ENCODE data around the gene HCFC2. TPM values are rescaled to one million over a fixed set of nuclear protein-coding genes. Genes with fewer than 3 reads are reported as not detected.

The HCFC2 gene
- total RNA-seq, 1 donor from 2014 or later, result 18.5 TPM

- no peak for TF ChIP-seq CTCF (IDR thresholded peaks at IDR 0.05)
- Histone ChIP-seq H3K36me3 (peaks cover 91% of the 10 kb centered on the region), H3K4me1 (no peaks in the 10 kb centered on the region)
Observed at GRCh38 chr12:104121001-104121400, 56.7 kb downstream of the HCFC2 start.

GRCh38 chr12:104122298-104122697, 58.0 kb downstream of the HCFC2 start:
- Histone ChIP-seq H3K27ac (no peak overlapping the region), H3K9me3 (no peaks in the 10 kb centered on the region), H3K36me3 (peaks cover 99% of the 10 kb centered on the region), H3K4me3 (no peak overlapping the region), H3K27me3 (ENCODE audit: low read depth) (no peaks in the 10 kb centered on the region), H3K4me1 (no peaks in the 10 kb centered on the region)
- intact Hi-C loops (cut with DNase I), result no loop called here
- DNase-seq (no peak), ATAC-seq (no peak)
- TF ChIP-seq CTCF (IDR thresholded peaks at IDR 0.05), result no peak

More at GRCh38 chr12:104121001-104121400, 56.7 kb downstream of the HCFC2 start:
- ATAC-seq (peak in 1 of 2 donors; percentile 87), DNase-seq (no peak)
- Histone ChIP-seq H3K4me3 (no peak overlapping the region), H3K9me3 (no peaks in the 10 kb centered on the region), H3K27me3 (ENCODE audit: low read depth) (no peaks in the 10 kb centered on the region), H3K27ac (no peak overlapping the region)
- intact Hi-C loops (cut with DNase I), result no loop called here

GRCh38 chr12:104126548-104126947, 62.2 kb downstream of the HCFC2 start:
- H3K27ac ChIP-seq, result no peak overlapping the region
- TF ChIP-seq CTCF (IDR thresholded peaks at IDR 0.05), result no peak
- DNase-seq, result no peak
- H3K4me3 ChIP-seq, result no peak overlapping the region
- no peak for ATAC-seq
- no peaks in the 10 kb centered on the region for H3K27me3 ChIP-seq (ENCODE audit: low read depth)
- H3K9me3 ChIP-seq, result no peaks in the 10 kb centered on the region
- peaks cover 73% of the 10 kb centered on the region for H3K36me3 ChIP-seq
- H3K4me1 ChIP-seq, result peaks cover 23% of the 10 kb centered on the region
- intact Hi-C loops (cut with DNase I), result no loop called here

DNA sequence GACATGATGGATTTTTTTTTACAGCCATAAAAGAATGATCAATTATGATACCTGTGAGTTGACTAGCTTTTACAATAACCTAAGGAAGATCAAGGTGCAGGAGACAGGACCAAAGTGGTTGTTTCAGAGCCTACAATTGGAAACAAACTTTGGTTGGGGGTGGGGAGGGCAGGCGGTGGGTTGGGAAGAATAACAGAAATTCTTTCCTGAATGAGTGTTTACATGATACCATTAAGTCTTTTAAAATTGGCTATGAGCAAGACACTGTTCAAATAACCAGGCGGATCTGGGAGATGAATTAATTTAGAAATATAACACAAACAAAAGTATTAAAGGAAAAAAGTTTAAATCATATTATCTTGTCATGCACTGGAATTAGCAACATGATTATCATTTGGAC, 66.4 kb downstream of the HCFC2 start:
- peak overlapping the region; percentile 25 for H3K27ac ChIP-seq
- ATAC-seq, result peak in 1 of 2 donors; percentile 78
- peaks cover 53% of the 10 kb centered on the region for H3K36me3 ChIP-seq

GRCh38 chr12:104131609-104132008, 67.3 kb downstream of the HCFC2 start:
- intact Hi-C loops (cut with DNase I), result no loop called here
- Histone ChIP-seq H3K4me3 (no peak overlapping the region), H3K4me1 (peaks cover 70% of the 10 kb centered on the region), H3K9me3 (no peaks in the 10 kb centered on the region), H3K36me3 (peaks cover 44% of the 10 kb centered on the region), H3K27ac (peak overlapping the region; percentile 26), H3K27me3 (ENCODE audit: low read depth) (no peaks in the 10 kb centered on the region)
- no peak for DNase-seq
- ATAC-seq, result peak in 1 of 2 donors; percentile 53
- no peak for TF ChIP-seq CTCF (IDR thresholded peaks at IDR 0.05)

More for the DNA sequence above, 66.4 kb downstream of the HCFC2 start:
- Histone ChIP-seq H3K4me3 (no peak overlapping the region), H3K4me1 (peaks cover 61% of the 10 kb centered on the region), H3K9me3 (no peaks in the 10 kb centered on the region), H3K27me3 (ENCODE audit: low read depth) (no peaks in the 10 kb centered on the region)
- TF ChIP-seq CTCF (IDR thresholded peaks at IDR 0.05), result no peak
- intact Hi-C loops (cut with DNase I), result no loop called here
- DNase-seq, result no peak

Measured in lower lobe of right lung (tissue), 2 donors.